Trophoblast cell (in vitro differentiated cells and primary cell): ENCODE data around the gene ZFAND3.

Experiments used
- DNase-seq, 2 donors: peaks; one replicate each; pipeline ENCODE4 v3.0.0-alpha.2; 2016
- H2AFZ ChIP-seq: 2 replicates; pipeline ENCODE4 v1.6.1; 2013; ENCODE audit warnings: low read length, moderate library complexity, mild to moderate bottlenecking; ENCODE audit not compliant: insufficient read depth, poor library complexity
- H2AK5ac ChIP-seq: 2 replicates; pipeline ENCODE4 v1.6.1; 2013; ENCODE audit warnings: mild to moderate bottlenecking, low read length
- H2BK120ac ChIP-seq: 2 replicates; pipeline ENCODE4 v1.6.1; 2013; ENCODE audit warnings: low read length, mild to moderate bottlenecking, moderate library complexity; ENCODE audit not compliant: insufficient read depth, poor library complexity
- H2BK12ac ChIP-seq: 2 replicates; pipeline ENCODE4 v1.6.1; 2013; ENCODE audit warnings: mild to moderate bottlenecking, low read length, moderate library complexity
- H2BK5ac ChIP-seq: 2 replicates; pipeline ENCODE4 v1.6.1; 2013; ENCODE audit warnings: low read length, low read depth, moderate library complexity, mild to moderate bottlenecking; ENCODE audit not compliant: poor library complexity
- H3K14ac ChIP-seq: 2 replicates; pipeline ENCODE4 v1.6.1; 2013; ENCODE audit warnings: mild to moderate bottlenecking, low read length
- H3K18ac ChIP-seq: 2 replicates; pipeline ENCODE4 v1.6.1; 2013; ENCODE audit warnings: mild to moderate bottlenecking, low read length
- H3K23ac ChIP-seq: 2 replicates; pipeline ENCODE4 v1.6.1; 2013; ENCODE audit warnings: low read length
- H3K27ac ChIP-seq: 2 replicates; pipeline ENCODE4 v1.5.1; 2013; ENCODE audit warnings: low read depth, mild to moderate bottlenecking, inconsistent platforms, low read length, moderate library complexity
- H3K27me3 ChIP-seq: 2 replicates; pipeline ENCODE4 v1.6.1; 2013; ENCODE audit warnings: inconsistent platforms, mild to moderate bottlenecking, low read length, moderate library complexity; ENCODE audit not compliant: insufficient read depth
- H3K36me3 ChIP-seq, 2 experiments: 1 replicate in 1 of 2; 2 replicates in 1 of 2; pipeline ENCODE4 v1.6.1; 2013; ENCODE audit warnings: low read length in 2 of 2, mild to moderate bottlenecking in 2 of 2, moderate library complexity in 1 of 2; ENCODE audit not compliant: insufficient read depth in 2 of 2, control insufficient read depth in 1 of 2
- H3K4ac ChIP-seq: 2 replicates; pipeline ENCODE4 v1.6.1; 2013; ENCODE audit warnings: low read depth, mild to moderate bottlenecking, low read length, moderate library complexity
- H3K4me1 ChIP-seq, 2 experiments: 1 replicate in 1 of 2; 2 replicates in 1 of 2; pipeline ENCODE4 v1.6.1; 2013; ENCODE audit warnings: low read length in 2 of 2, mild to moderate bottlenecking in 2 of 2, moderate library complexity in 1 of 2; ENCODE audit not compliant: insufficient read depth in 2 of 2, control insufficient read depth in 1 of 2
- H3K4me2 ChIP-seq: 2 replicates; pipeline ENCODE4 v1.6.1; 2013; ENCODE audit warnings: inconsistent platforms, mild to moderate bottlenecking, low read length, moderate library complexity
- H3K4me3 ChIP-seq: 2 replicates; pipeline ENCODE4 v1.5.1; 2013; ENCODE audit warnings: mild to moderate bottlenecking, low read depth, low read length, inconsistent platforms
- H3K79me1 ChIP-seq: one replicate; pipeline ENCODE4 v1.6.1; 2013; ENCODE audit warnings: low read length
- H3K79me2 ChIP-seq: 2 replicates; pipeline ENCODE4 v1.6.1; 2013; ENCODE audit warnings: low read length, mild to moderate bottlenecking; ENCODE audit not compliant: control insufficient read depth, insufficient read depth, poor library complexity
- H3K9ac ChIP-seq: 2 replicates; pipeline ENCODE4 v1.6.1; 2013; ENCODE audit warnings: mild to moderate bottlenecking, low read length
- H3K9me3 ChIP-seq: 2 replicates; pipeline ENCODE4 v1.6.1; 2013; ENCODE audit warnings: low read depth, mild to moderate bottlenecking, control low read depth, inconsistent platforms, low read length; ENCODE audit not compliant: insufficient read depth
- H4K12ac ChIP-seq: 2 replicates; pipeline ENCODE4 v1.6.1; 2013; ENCODE audit warnings: low read depth, mild to moderate bottlenecking, low read length, moderate library complexity
- H4K8ac ChIP-seq: 2 replicates; pipeline ENCODE4 v1.6.1; 2013; ENCODE audit warnings: low read depth, mild to moderate bottlenecking, low read length, moderate library complexity
- H4K91ac ChIP-seq: one replicate; pipeline ENCODE4 v1.6.1; 2013; ENCODE audit warnings: low read depth, mild to moderate bottlenecking, low read length, moderate library complexity
- WGBS: extraction: QIAGEN DNeasy Blood & Tissue Kit; methylation state at CpG from one replicate; pipeline ENCODE4 v1.1.7; 2013; ENCODE audit warnings: missing lambda C conversion rate; ENCODE audit not compliant: insufficient read length, insufficient coverage; ENCODE audit errors: extremely low coverage; 5-methylcytosine and 5-hydroxymethylcytosine counted together

Gene ZFAND3

DNA sequence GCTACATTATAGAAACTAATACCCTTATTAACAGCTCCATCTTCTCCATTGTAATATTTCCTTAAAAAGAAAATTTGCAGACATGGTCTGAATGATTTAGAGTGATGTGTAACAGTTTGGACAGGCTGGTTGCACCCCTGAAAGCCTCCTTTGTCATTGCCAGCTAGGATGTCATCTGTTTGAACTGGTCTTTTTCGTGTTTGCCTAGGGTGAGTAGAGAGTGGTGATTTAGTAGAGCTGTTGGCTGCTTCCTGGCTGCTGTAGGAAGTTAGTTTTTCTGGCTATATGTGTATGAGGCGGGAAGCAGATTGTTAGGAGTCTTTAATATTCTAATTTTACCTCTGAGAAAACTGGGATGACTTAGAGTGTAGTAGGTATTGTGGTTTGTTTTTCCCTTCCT, 101.1 kb downstream of the ZFAND3 start:
- Histone ChIP-seq H2BK5ac (no peak overlapping the region), H3K27ac (no peak overlapping the region), H3K36me3 (peaks cover 0 to 1% of the 10 kb centered on the region in 2 experiments), H4K12ac (no peak overlapping the region), H3K27me3 (no peaks in the 10 kb centered on the region), H4K91ac (no peak overlapping the region), H2BK120ac (no peak overlapping the region), H3K79me2 (peaks cover 2% of the 10 kb centered on the region), H2AFZ (no peak overlapping the region), H3K9me3 (no peaks in the 10 kb centered on the region), H3K23ac (no peak overlapping the region), H3K79me1 (no peaks in the 10 kb centered on the region), H2BK12ac (no peak overlapping the region), H3K4me3 (no peak overlapping the region), H3K18ac (no peak overlapping the region), H3K4ac (no peak overlapping the region), H3K4me1 (no peaks in the 10 kb centered on the region), H3K9ac (no peak overlapping the region), H4K8ac (no peak overlapping the region), H2AK5ac (no peak overlapping the region), H3K4me2 (no peak overlapping the region), H3K14ac (no peak overlapping the region)
- WGBS = no CpG with 5 or more reads among the region's 2 CpGs
- no peak for DNase-seq

DNA sequence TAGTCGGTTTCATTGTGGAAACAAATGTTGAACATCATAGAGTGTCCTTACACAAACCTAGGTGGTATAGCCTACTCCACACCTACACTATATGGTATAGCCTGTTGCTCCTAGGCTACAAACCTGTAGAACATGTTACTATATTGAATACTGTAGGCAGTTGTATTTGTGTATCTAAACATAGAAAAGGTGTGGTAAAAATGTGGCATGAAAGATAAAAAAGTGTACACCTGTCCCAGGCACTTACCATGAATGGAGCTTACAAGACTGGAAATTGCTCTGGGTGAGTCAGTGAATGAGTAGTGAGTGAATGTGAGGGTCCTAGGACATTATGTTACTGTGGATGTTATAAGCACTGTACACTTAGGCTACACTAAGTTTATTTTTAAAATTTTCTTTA, 103.0 kb downstream of the ZFAND3 start:
- Histone ChIP-seq H2AFZ (no peak overlapping the region), H2BK120ac (no peak overlapping the region), H3K4ac (no peak overlapping the region), H2AK5ac (no peak overlapping the region), H4K8ac (no peak overlapping the region), H3K27me3 (no peaks in the 10 kb centered on the region), H3K4me3 (no peak overlapping the region), H3K23ac (no peak overlapping the region), H3K36me3 (no peaks in the 10 kb centered on the region), H2BK12ac (no peak overlapping the region), H3K79me1 (no peaks in the 10 kb centered on the region), H4K91ac (no peak overlapping the region), H4K12ac (no peak overlapping the region), H3K27ac (no peak overlapping the region), H3K9ac (no peak overlapping the region), H2BK5ac (no peak overlapping the region), H3K9me3 (no peaks in the 10 kb centered on the region), H3K79me2 (peaks cover 2% of the 10 kb centered on the region), H3K14ac (no peak overlapping the region), H3K4me2 (no peak overlapping the region), H3K4me1 (no peaks in the 10 kb centered on the region), H3K18ac (no peak overlapping the region)
- peak in 1 of 2 donors; percentile 15 for DNase-seq
- WGBS = no CpG with 5 or more reads among the region's 1 CpG

DNA sequence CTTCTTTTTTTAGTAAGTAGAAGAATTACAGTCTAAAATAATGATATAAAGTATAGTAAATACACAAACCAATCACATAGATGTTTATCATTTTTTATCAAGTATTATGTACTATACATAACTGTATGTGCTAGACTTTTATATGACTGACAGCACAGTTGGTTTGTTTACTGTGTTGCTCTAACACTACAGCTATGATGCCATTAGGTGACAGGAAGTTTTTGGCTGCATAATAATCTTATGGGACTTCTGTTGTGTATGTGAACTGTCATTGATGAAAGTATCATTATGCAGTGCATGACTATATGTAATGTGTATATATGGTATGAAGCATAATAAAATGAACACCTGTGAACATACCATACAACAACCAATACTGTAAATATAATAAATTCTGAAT, 104.0 kb downstream of the ZFAND3 start:
- Histone ChIP-seq H3K79me2 (peaks cover 2% of the 10 kb centered on the region), H3K9ac (no peak overlapping the region), H2AFZ (no peak overlapping the region), H2BK5ac (no peak overlapping the region), H3K9me3 (no peaks in the 10 kb centered on the region), H3K4me3 (no peak overlapping the region), H3K79me1 (no peaks in the 10 kb centered on the region), H4K8ac (no peak overlapping the region), H3K4me2 (no peak overlapping the region), H3K14ac (no peak overlapping the region), H3K27me3 (no peaks in the 10 kb centered on the region), H2BK12ac (no peak overlapping the region), H4K12ac (no peak overlapping the region), H3K18ac (no peak overlapping the region), H4K91ac (no peak overlapping the region), H3K4me1 (no peaks in the 10 kb centered on the region), H2AK5ac (no peak overlapping the region), H2BK120ac (no peak overlapping the region), H3K27ac (no peak overlapping the region), H3K36me3 (no peaks in the 10 kb centered on the region), H3K23ac (no peak overlapping the region), H3K4ac (no peak overlapping the region)
- no peak for DNase-seq

DNA sequence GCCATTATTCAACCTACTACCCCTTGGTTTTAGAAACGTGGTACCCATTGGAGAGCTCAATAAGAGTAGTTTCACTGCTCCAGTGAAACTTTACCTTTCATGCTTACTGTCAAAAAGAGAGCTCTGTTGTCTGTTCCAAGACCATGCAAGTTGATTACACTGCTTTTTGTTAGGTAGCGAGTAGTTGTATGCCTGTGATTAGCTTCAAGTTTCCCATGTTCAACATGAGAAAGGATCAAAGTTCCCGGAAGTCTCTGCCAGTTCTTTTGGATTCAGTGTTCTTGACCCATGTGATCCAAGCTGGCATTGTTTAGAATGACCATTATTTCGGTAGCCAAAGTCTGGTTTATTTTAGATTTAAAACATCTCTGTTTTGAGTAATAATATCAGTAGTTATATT, 107.1 kb downstream of the ZFAND3 start:
- H3K4me3 ChIP-seq = no peak overlapping the region
- no peak overlapping the region for H3K14ac ChIP-seq
- H4K8ac ChIP-seq = no peak overlapping the region
- no peak overlapping the region for H3K4ac ChIP-seq
- H4K12ac ChIP-seq = no peak overlapping the region
- H3K36me3 ChIP-seq = no peaks in the 10 kb centered on the region
- no peaks in the 10 kb centered on the region for H3K79me1 ChIP-seq
- H3K4me2 ChIP-seq = no peak overlapping the region
- H3K4me1 ChIP-seq = no peaks in the 10 kb centered on the region
- no peak for DNase-seq
- H3K27me3 ChIP-seq = no peaks in the 10 kb centered on the region
- H2BK120ac ChIP-seq = no peak overlapping the region
- no peaks in the 10 kb centered on the region for H3K9me3 ChIP-seq
- H4K91ac ChIP-seq = no peak overlapping the region
- H3K18ac ChIP-seq = no peak overlapping the region
- no peak overlapping the region for H3K9ac ChIP-seq
- no peak overlapping the region for H3K27ac ChIP-seq
- H2BK5ac ChIP-seq = no peak overlapping the region
- no peak overlapping the region for H2BK12ac ChIP-seq
- H3K79me2 ChIP-seq = peaks cover 2% of the 10 kb centered on the region
- no CpG with 5 or more reads among the region's 4 CpGs for WGBS
- no peak overlapping the region for H2AK5ac ChIP-seq
- no peak overlapping the region for H3K23ac ChIP-seq
- H2AFZ ChIP-seq = no peak overlapping the region
